SK-N-SH treated with all-trans-retinoic acid at 6 μM for 48 hours (cell line): ENCODE results near the gene CANX.

Experiments used
- BACH2 ChIP-seq: fragments of 250-450 bp; sonication (Bioruptor Pico); IDR thresholded peaks from 2 replicates; pipeline ENCODE4 v1.9.0; 2021; ENCODE audit warnings: mild to moderate bottlenecking, borderline replicate concordance
- CREB5 ChIP-seq: fragments of 250-450 bp; sonication (Bioruptor Pico); IDR thresholded peaks from 2 replicates; pipeline ENCODE4 v1.5.1; 2020; ENCODE audit warnings: low read depth, mild to moderate bottlenecking, moderate library complexity
- ISL1 ChIP-seq: fragments of 250-450 bp; sonication (Bioruptor Pico); IDR thresholded peaks from 2 replicates; pipeline ENCODE4 v2.1.2; 2022; ENCODE audit warnings: mild to moderate bottlenecking, moderate library complexity
- OSR1 ChIP-seq: fragments of 250-450 bp; sonication (Bioruptor Pico); IDR thresholded peaks from 2 replicates; pipeline ENCODE4 v1.8.0; 2022; ENCODE audit warnings: moderate library complexity, mild to moderate bottlenecking, inconsistent platforms
- TCF4 ChIP-seq: fragments of 250-450 bp; sonication (Bioruptor Pico); IDR thresholded peaks from 2 replicates; pipeline ENCODE4 v1.8.0; 2021; ENCODE audit warnings: mild to moderate bottlenecking, moderate library complexity, borderline replicate concordance
- TOX ChIP-seq: fragments of 250-450 bp; sonication (Bioruptor Pico); IDR thresholded peaks from 2 replicates; pipeline ENCODE4 v1.8.0; 2021; ENCODE audit warnings: mild to moderate bottlenecking, moderate library complexity, borderline replicate concordance
- ZFP30 ChIP-seq: fragments of 450-650 bp; formaldehyde crosslinking; IDR thresholded peaks from 2 replicates; pipeline ENCODE4 v1.5.0; 2022; ENCODE audit warnings: mild to moderate bottlenecking, moderate library complexity

- no peak for TF ChIP-seq ISL1 (CRISPR knock-in tag)
- no peak for TF ChIP-seq TCF4 (CRISPR knock-in tag)
- TF ChIP-seq BACH2 (CRISPR knock-in tag): no peak
- no peak for TF ChIP-seq TOX (CRISPR knock-in tag)
- no peak for TF ChIP-seq ZFP30 (CRISPR knock-in tag)
- TF ChIP-seq CREB5: no peak
- TF ChIP-seq OSR1 (CRISPR knock-in tag): no peak
These were observed 31.6 kb downstream of the CANX start for GRCh38 chr5:179730356-179730755.
